ENCODE measurements around the gene PRSS27.

The PRSS27 gene

DNA sequence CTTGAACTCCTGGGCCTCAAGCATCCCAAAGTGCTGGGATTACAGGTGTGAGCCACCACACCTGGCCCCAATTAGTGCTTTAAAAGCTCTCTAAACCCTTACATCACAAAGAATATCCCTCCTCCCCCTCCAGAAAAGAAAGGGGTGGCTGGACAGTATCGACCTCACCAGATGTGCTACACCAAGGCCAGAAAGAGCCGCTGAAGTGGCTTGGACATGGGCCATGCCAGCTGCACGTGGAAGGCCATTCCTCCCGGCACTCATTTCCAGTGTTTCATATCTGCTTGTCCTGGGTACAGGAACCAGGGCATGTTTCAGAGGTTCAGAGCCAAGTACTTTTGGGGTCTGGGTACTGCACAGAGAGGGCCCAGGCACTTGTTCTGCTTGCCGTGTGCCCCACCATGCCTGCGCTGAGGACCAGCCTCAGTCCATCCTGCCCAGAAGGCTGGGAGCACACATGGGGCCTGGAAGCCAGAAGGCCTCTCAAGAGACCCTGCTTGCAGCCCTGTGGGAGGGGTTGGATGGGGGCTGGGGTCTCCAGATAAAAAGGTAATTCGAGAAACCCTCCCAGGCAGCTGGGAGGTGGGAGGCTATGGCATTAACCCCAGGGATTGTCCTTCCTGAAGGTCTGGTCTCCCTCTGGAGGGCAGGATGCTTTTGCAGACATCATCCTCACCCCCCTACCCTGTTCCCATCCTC is 28.9 kb upstream of the PRSS27 start:
- TF ChIP-seq, protein P1, sequence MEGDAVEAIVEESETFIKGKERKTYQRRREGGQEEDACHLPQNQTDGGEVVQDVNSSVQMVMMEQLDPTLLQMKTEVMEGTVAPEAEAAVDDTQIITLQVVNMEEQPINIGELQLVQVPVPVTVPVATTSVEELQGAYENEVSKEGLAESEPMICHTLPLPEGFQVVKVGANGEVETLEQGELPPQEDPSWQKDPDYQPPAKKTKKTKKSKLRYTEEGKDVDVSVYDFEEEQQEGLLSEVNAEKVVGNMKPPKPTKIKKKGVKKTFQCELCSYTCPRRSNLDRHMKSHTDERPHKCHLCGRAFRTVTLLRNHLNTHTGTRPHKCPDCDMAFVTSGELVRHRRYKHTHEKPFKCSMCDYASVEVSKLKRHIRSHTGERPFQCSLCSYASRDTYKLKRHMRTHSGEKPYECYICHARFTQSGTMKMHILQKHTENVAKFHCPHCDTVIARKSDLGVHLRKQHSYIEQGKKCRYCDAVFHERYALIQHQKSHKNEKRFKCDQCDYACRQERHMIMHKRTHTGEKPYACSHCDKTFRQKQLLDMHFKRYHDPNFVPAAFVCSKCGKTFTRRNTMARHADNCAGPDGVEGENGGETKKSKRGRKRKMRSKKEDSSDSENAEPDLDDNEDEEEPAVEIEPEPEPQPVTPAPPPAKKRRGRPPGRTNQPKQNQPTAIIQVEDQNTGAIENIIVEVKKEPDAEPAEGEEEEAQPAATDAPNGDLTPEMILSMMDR (IDR thresholded peaks at IDR 0.05; ENCODE audit: low read depth, low read length, poor library complexity, severe bottlenecking) = no peak
- no peak for TF ChIP-seq EZH2phosphoT487 (IDR thresholded peaks at IDR 0.05; ENCODE audit: borderline replicate concordance, low read length)
- H3K9me2 ChIP-seq (replicated peaks; ENCODE audit: control insufficient read depth, low read length) = no peaks in the 10 kb centered on the region
- peaks cover 33% of the 10 kb centered on the region for H3K36me3 ChIP-seq (ENCODE audit: control insufficient read depth, low read length)
- no peaks in the 10 kb centered on the region for H3K9me3 ChIP-seq (ENCODE audit: control insufficient read depth, insufficient read depth, low read length)
- no peak overlapping the region for H3K27ac ChIP-seq (ENCODE audit: low read depth, low read length)
- no peak overlapping the region for H3K4me2 ChIP-seq (ENCODE audit: low read length)
- peaks cover 6% of the 10 kb centered on the region; the same call in 1 of the 2 replicates for H4K20me1 ChIP-seq (ENCODE audit: control insufficient read depth, insufficient read depth, low read depth, low read length)
- no peak overlapping the region for H3K4me3 ChIP-seq (ENCODE audit: low read length)
- peaks cover 3% of the 10 kb centered on the region; the same call in 1 of the 2 replicates for H3F3A ChIP-seq (ENCODE audit: control insufficient read depth, insufficient read depth)
- peaks cover 21% of the 10 kb centered on the region for H3K4me1 ChIP-seq (ENCODE audit: control insufficient read depth, low read length)
- no peaks in the 10 kb centered on the region for H3K27me3 ChIP-seq (ENCODE audit: control insufficient read depth, low read length)
- H3K79me2 ChIP-seq (ENCODE audit: control insufficient read depth, low read length) = peaks cover 42% of the 10 kb centered on the region

DNA sequence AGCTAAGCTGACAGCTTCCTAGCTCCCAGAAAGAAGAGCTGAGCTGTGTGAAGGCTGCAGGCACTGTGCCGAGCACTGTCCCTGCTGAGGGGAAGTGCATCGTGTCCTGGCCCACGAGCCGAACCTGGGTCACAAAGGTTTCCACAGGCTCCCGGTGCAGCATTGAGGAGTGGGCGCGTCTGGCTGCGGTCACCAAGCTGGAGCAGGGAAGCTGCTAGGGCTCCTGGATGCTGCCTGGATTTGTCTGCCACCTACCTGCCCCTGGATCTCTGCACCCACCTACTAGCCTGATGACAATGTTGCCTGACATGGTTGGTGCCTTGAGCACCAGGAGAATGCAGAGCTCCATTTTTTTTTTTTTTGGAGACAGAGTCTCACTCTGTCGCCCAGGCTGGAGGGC is 25.9 kb upstream of the PRSS27 start:
- Histone ChIP-seq H4K20me1 (ENCODE audit: control insufficient read depth, insufficient read depth, low read depth, low read length) (no peaks in the 10 kb centered on the region), H3K4me3 (ENCODE audit: low read length) (no peak overlapping the region), H3K4me1 (ENCODE audit: control insufficient read depth, low read length) (peaks cover 14% of the 10 kb centered on the region), H3F3A (ENCODE audit: control insufficient read depth, insufficient read depth) (no peaks in the 10 kb centered on the region), H3K79me2 (ENCODE audit: control insufficient read depth, low read length) (peaks cover 18% of the 10 kb centered on the region), H3K36me3 (ENCODE audit: control insufficient read depth, low read length) (peaks cover 15% of the 10 kb centered on the region), H3K9me2 (replicated peaks; ENCODE audit: control insufficient read depth, low read length) (no peaks in the 10 kb centered on the region), H3K27me3 (ENCODE audit: control insufficient read depth, low read length) (no peaks in the 10 kb centered on the region), H3K27ac (ENCODE audit: low read depth, low read length) (no peak overlapping the region), H3K9me3 (ENCODE audit: control insufficient read depth, insufficient read depth, low read length) (no peaks in the 10 kb centered on the region), H3K4me2 (ENCODE audit: low read length) (no peak overlapping the region)
- TF ChIP-seq EZH2phosphoT487 (IDR thresholded peaks at IDR 0.05; ENCODE audit: borderline replicate concordance, low read length) = no peak
- TF ChIP-seq, protein P1 (IDR thresholded peaks at IDR 0.05; ENCODE audit: low read depth, low read length, poor library complexity, severe bottlenecking) = no peak

DNA sequence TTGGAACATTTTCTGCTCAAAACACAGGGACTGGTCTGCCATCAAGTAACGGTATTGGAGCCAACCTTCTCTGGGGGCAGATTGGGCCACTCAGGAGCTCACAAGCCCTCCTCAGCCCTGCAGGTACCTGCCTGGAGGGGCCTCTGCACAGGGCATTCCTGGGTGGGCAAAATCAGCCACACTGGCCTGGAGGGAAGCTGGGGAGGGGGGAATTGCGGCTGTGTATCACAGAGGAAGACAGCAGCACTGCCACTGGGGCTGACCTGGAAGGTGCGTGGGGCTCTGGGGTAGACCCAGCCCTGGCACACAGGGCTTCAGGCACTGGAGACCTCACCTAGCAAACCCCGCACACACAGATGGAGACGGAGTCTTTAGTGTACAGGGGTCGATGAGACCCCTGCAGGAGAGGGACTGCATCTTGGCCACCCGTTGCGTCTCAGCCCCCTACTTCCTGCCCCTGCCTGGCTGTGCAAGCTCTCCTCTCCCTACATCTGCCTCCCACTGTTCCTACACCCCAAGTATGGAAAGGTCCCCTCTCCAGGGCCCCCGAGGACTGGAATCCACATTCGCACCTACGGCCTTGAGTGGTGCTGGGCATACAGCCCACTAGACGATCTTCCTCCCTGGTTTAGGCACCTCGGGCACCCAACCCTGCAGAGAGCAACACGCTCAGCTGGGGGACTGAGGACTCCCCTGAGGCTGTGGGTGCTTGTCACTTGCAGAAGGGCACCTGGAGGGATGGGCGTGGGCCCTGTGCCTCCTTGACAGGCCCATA is 25.3 kb upstream of the PRSS27 start:
- Histone ChIP-seq H3K9me2 (replicated peaks; ENCODE audit: control insufficient read depth, low read length) (no peaks in the 10 kb centered on the region), H3K36me3 (ENCODE audit: control insufficient read depth, low read length) (peaks cover 13% of the 10 kb centered on the region), H3K9me3 (ENCODE audit: control insufficient read depth, insufficient read depth, low read length) (no peaks in the 10 kb centered on the region), H4K20me1 (ENCODE audit: control insufficient read depth, insufficient read depth, low read depth, low read length) (no peaks in the 10 kb centered on the region), H3F3A (ENCODE audit: control insufficient read depth, insufficient read depth) (no peaks in the 10 kb centered on the region), H3K27me3 (ENCODE audit: control insufficient read depth, low read length) (no peaks in the 10 kb centered on the region), H3K79me2 (ENCODE audit: control insufficient read depth, low read length) (peaks cover 12% of the 10 kb centered on the region), H3K4me2 (ENCODE audit: low read length) (no peak overlapping the region), H3K27ac (ENCODE audit: low read depth, low read length) (no peak overlapping the region), H3K4me3 (ENCODE audit: low read length) (no peak overlapping the region), H3K4me1 (ENCODE audit: control insufficient read depth, low read length) (peaks cover 7% of the 10 kb centered on the region; the same call in 1 of the 2 replicates)
- TF ChIP-seq EZH2phosphoT487 (IDR thresholded peaks at IDR 0.05; ENCODE audit: borderline replicate concordance, low read length) = no peak
- TF ChIP-seq, protein P1 (IDR thresholded peaks at IDR 0.05; ENCODE audit: low read depth, low read length, poor library complexity, severe bottlenecking) = no peak

Data from DOHH2 (cell line).